Testis (tissue), 3 donors: ENCODE data around the gene DIPK2B. TPM values are rescaled to one million over a fixed set of nuclear protein-coding genes. Genes with fewer than 3 reads are reported as not detected.

Experiments
- DNase-seq: peaks from one replicate; pipeline ENCODE4 v3.0.0-alpha.2; 2019
- H3K27ac ChIP-seq, 2 donors: fragments of 200-600 bp; sonication (generic); one replicate each; pipeline ENCODE4 v1.5.1; 2019
- H3K27me3 ChIP-seq: fragments of 200-600 bp; sonication (generic); one replicate; pipeline ENCODE4 v1.5.1; 2019
- H3K36me3 ChIP-seq: fragments of 200-600 bp; sonication (generic); one replicate; pipeline ENCODE4 v1.5.1; 2017; ENCODE audit warnings: low read depth; ENCODE audit errors: missing control alignments
- H3K4me1 ChIP-seq: fragments of 200-600 bp; sonication (generic); one replicate; pipeline ENCODE4 v1.5.1; 2019
- H3K4me3 ChIP-seq, 2 donors: fragments of 200-600 bp; sonication (generic); one replicate each; pipeline ENCODE4 v1.5.1; 2017 to 2019
- H3K9me3 ChIP-seq: fragments of 200-600 bp; sonication (generic); one replicate; pipeline ENCODE4 v1.5.1; 2017
- POLR2A ChIP-seq: fragments of 450-650 bp; IDR thresholded peaks from one replicate; pipeline ENCODE4 v1.6.1; 2017; ENCODE audit warnings: antibody characterized with exemption, mild to moderate bottlenecking, moderate library complexity
- WGBS, 2 donors: methylation state at CpG; one replicate each; pipeline ENCODE4 v1.1.5; 2018; 5-methylcytosine and 5-hydroxymethylcytosine counted together
- intact Hi-C: fragments of 100-400 bp; cut with DNase I; formaldehyde crosslinking; loops from one replicate; pipeline ENCODE4 v1.15.1; 2023; ENCODE audit warnings: low total_unique reads
- polyA plus RNA-seq: library from polyadenylated mRNA; stranded (reverse); fragments of 350-450 nt; fragmentation: Illumina TruSeq; extraction: RNeasy Lipid Tissue Mini Kit (QIAGEN cat#74804); gene quantifications from one replicate; pipeline ENCODE4 v1.2.3, GENCODE V29; 2014; ENCODE audit warnings: low read depth, low replicate concordance; ENCODE audit not compliant: insufficient read depth
- total RNA-seq, 2 donors: library from RNA; depleted of rRNA; stranded (reverse); fragments of >200 nt; gene quantifications; one replicate each; pipeline ENCODE4 v1.2.3, GENCODE V29; 2016
- TF ChIP-seq, protein P1 (sequence below), 3 experiments: fragments of 450-650 bp in 2 of 3; fragments of 200-600 bp in 1 of 3; sonication (generic) in 1 of 3; IDR thresholded peaks; one replicate each; pipeline ENCODE4 v1.5.1; 2016 to 2019; ENCODE audit warnings: antibody characterized with exemption in 3 of 3, mild to moderate bottlenecking in 2 of 3, moderate library complexity in 1 of 3

DIPK2B gene
- total and polyA plus RNA-seq, 3 donors from 2014 or later: 4.0 to 5.8 (median 5.6) TPM

DNA sequence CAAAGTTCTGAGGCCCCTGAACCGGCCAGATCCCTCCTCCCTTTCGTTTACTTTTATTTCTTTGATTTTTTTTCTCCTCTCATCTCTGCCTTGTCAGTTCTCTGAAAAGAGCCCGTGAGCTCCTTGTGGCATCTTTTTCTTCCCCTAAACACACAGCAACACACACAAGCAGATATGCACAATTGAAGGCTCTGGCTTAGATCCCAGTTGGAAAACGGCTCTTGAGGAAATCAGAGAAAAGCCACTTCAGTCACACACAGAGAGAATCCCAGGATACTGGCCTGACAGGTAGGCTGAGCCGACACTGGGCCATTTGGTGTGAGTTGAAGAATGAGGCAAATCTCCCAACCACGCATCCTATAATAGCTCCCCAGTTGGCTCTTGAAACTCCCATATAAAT lies 12.9 kb downstream of the DIPK2B start:
- intact Hi-C loops: no loop called here
- Histone ChIP-seq H3K4me1 (no peaks in the 10 kb centered on the region), H3K9me3 (no peaks in the 10 kb centered on the region), H3K27ac (no peak overlapping the region), H3K4me3 (peak overlapping the region in 1 of 2 donors; percentile 48), H3K27me3 (no peaks in the 10 kb centered on the region), H3K36me3 (no peaks in the 10 kb centered on the region)
- TF ChIP-seq POLR2A: no peak
- TF ChIP-seq, protein P1, sequence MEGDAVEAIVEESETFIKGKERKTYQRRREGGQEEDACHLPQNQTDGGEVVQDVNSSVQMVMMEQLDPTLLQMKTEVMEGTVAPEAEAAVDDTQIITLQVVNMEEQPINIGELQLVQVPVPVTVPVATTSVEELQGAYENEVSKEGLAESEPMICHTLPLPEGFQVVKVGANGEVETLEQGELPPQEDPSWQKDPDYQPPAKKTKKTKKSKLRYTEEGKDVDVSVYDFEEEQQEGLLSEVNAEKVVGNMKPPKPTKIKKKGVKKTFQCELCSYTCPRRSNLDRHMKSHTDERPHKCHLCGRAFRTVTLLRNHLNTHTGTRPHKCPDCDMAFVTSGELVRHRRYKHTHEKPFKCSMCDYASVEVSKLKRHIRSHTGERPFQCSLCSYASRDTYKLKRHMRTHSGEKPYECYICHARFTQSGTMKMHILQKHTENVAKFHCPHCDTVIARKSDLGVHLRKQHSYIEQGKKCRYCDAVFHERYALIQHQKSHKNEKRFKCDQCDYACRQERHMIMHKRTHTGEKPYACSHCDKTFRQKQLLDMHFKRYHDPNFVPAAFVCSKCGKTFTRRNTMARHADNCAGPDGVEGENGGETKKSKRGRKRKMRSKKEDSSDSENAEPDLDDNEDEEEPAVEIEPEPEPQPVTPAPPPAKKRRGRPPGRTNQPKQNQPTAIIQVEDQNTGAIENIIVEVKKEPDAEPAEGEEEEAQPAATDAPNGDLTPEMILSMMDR (IDR thresholded peaks at IDR 0.05): no peak
- 20 to 32% methylated on average over 1 to 6 of the region's 6 CpGs for WGBS, 2 donors
- no peak for DNase-seq

DNA sequence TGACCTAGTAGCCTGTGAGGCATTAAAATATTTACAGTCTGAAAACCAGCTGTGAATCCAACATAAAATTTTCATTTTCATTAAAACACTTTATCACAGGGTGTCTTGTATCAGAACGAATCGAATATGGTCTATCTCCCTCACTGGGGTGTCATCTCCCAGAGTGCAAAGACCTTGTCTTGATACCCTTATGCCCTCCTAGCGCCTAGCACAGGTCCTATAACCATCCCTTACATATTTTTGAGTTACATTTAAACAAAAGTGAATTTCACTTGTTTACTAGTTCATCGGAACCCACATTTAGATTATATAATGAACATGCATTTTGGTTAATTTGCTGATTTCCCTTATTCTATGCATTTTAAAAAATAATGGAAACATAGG lies 14.0 kb downstream of the DIPK2B start:
- no peak for DNase-seq
- Histone ChIP-seq H3K27ac (no peak overlapping the region), H3K36me3 (no peaks in the 10 kb centered on the region), H3K4me1 (no peaks in the 10 kb centered on the region), H3K9me3 (no peaks in the 10 kb centered on the region), H3K27me3 (no peaks in the 10 kb centered on the region), H3K4me3 (no peak overlapping the region)
- intact Hi-C loops: no loop called here
- TF ChIP-seq POLR2A: no peak
- TF ChIP-seq, protein P1 (IDR thresholded peaks at IDR 0.05): no peak
- WGBS, 2 donors: 14 to 22% methylated on average over 4 of the region's 4 CpGs

GRCh38 chrX:45184211-45184610 lies 16.5 kb downstream of the DIPK2B start:
- Histone ChIP-seq H3K9me3 (no peaks in the 10 kb centered on the region), H3K36me3 (no peaks in the 10 kb centered on the region), H3K4me3 (no peak overlapping the region), H3K27me3 (no peaks in the 10 kb centered on the region), H3K27ac (no peak overlapping the region), H3K4me1 (no peaks in the 10 kb centered on the region)
- intact Hi-C loops: no loop called here
- DNase-seq: no peak
- TF ChIP-seq, protein P1 (IDR thresholded peaks at IDR 0.05): no peak
- no peak for TF ChIP-seq POLR2A
- WGBS, 2 donors: 89 to 100% methylated on average over 2 of the region's 2 CpGs

DNA sequence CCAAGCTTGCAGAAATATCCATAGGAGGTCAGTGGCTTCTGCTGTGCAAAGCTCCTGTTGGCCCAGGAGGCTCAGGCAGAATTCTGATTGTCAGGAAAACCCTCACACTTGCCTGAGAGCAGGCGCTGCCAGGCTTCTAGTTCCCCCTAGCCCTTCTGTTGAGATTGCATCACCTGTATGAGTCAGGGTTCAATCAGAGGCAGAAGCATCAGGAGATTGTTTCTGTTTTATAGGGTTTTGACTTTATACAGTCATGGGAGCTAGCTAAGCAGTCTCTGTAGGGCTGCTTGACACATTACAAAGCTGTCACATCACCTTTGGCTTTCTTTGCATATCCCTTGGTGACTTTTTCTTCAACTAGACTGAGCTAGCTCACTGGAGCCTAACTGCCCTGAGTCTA lies 27.8 kb downstream of the DIPK2B start:
- Histone ChIP-seq H3K4me1 (no peaks in the 10 kb centered on the region), H3K4me3 (no peak overlapping the region), H3K36me3 (no peaks in the 10 kb centered on the region), H3K9me3 (no peaks in the 10 kb centered on the region), H3K27ac (no peak overlapping the region), H3K27me3 (no peaks in the 10 kb centered on the region)
- TF ChIP-seq POLR2A: no peak
- TF ChIP-seq, protein P1 (IDR thresholded peaks at IDR 0.05): no peak
- intact Hi-C loops: no loop called here
- DNase-seq: no peak
- WGBS, 2 donors: 82 to 89% methylated on average over 1 of the region's 1 CpG

DNA sequence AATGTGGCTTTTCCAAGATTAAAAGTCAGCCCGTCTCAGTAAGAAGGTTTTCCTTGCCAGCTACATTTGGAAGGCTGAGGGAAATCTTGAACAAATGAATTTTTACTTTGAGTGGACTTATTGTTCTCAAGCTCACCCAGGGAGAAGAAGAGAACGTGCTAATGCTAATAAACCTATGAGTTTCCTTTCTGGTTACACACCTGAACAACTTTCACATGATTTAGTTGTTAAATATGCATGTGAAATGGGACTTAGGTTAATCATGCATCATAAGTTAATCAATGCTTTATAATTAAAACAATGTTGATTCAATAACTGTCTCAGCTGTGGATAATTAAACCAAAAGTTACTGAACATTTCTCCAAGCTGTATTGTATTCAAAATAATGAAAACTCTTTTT lies 33.9 kb downstream of the DIPK2B start:
- Histone ChIP-seq H3K36me3 (no peaks in the 10 kb centered on the region), H3K27ac (no peak overlapping the region), H3K9me3 (no peaks in the 10 kb centered on the region), H3K27me3 (no peaks in the 10 kb centered on the region), H3K4me1 (no peaks in the 10 kb centered on the region), H3K4me3 (no peak overlapping the region)
- DNase-seq: no peak
- 56% methylated on average over 2 of the region's 2 CpGs for WGBS, 2 donors
- TF ChIP-seq, protein P1 (IDR thresholded peaks at IDR 0.05): no peak
- no peak for TF ChIP-seq POLR2A
- intact Hi-C loops: no loop called here
